GM12878 (cell line): Measurements from ENCODE around the gene C1QBP. TPM values are rescaled to one million over a fixed set of nuclear protein-coding genes. Genes with fewer than 3 reads are reported as not detected.

Experiments
- BMI1 ChIP-seq: fragments of 450-650 bp; IDR thresholded peaks from 2 replicates; pipeline ENCODE4 v1.6.1; 2016; ENCODE audit warnings: mild to moderate bottlenecking, moderate library complexity, borderline replicate concordance
- CBX5 ChIP-seq: sonication (generic); IDR thresholded peaks from 2 replicates; pipeline ENCODE4 v1.6.1; 2016; ENCODE audit warnings: low read depth, moderate library complexity, mild to moderate bottlenecking, inconsistent platforms
- CTCF ChIP-seq, 3 experiments: IDR thresholded peaks in 2 of 3; conservative IDR thresholded peaks in 1 of 3; 2 replicates each; pipeline ENCODE4 v1.5.1; 2011; ENCODE audit warnings: low read depth in 3 of 3, low read length in 3 of 3, mild to moderate bottlenecking in 3 of 3, control low read depth in 2 of 3, moderate library complexity in 2 of 3, inconsistent platforms in 1 of 3, mixed read lengths in 1 of 3; ENCODE audit not compliant: control insufficient read depth in 2 of 3, insufficient read depth in 1 of 3; ENCODE audit errors: extremely low read depth in 1 of 3
- HDGF ChIP-seq: fragments of 450-650 bp; IDR thresholded peaks from 2 replicates; pipeline ENCODE4 v1.6.1; 2016; ENCODE audit warnings: antibody characterized with exemption
- IKZF1 ChIP-seq: fragments of 450-650 bp; conservative IDR thresholded peaks from 2 replicates; pipeline ENCODE4 v1.6.1; 2017; ENCODE audit warnings: antibody characterized with exemption, mild to moderate bottlenecking
- IKZF2 ChIP-seq, 2 experiments: fragments of 450-650 bp; IDR thresholded peaks; 2 replicates each; pipeline ENCODE4 v1.6.1; 2017; ENCODE audit warnings: mild to moderate bottlenecking in 2 of 2, moderate library complexity in 2 of 2
- IRF5 ChIP-seq: fragments of 450-650 bp; IDR thresholded peaks from 2 replicates; pipeline ENCODE4 v1.6.1; 2017; ENCODE audit warnings: borderline replicate concordance
- KAT2A ChIP-seq: conservative IDR thresholded peaks from 2 replicates; pipeline ENCODE4 v1.6.1; 2011; ENCODE audit warnings: low read depth, low read length; ENCODE audit not compliant: control insufficient read depth
- KDM1A ChIP-seq: fragments of 200-600 bp; sonication (generic); IDR thresholded peaks from 2 replicates; pipeline ENCODE4 v1.6.1; 2016; ENCODE audit warnings: borderline replicate concordance
- MEF2A ChIP-seq: IDR thresholded peaks from 2 replicates; pipeline ENCODE4 v1.6.1; 2011; ENCODE audit warnings: low read depth, mild to moderate bottlenecking, low read length, moderate library complexity; ENCODE audit not compliant: insufficient read depth
- MXI1 ChIP-seq: fragments of 150-350 bp; IDR thresholded peaks from 2 replicates; pipeline ENCODE4 v1.6.1; 2011; ENCODE audit warnings: low read depth, mild to moderate bottlenecking, inconsistent platforms, low read length, improper control_type of control experiment
- NFXL1 ChIP-seq: fragments of 450-650 bp; IDR thresholded peaks from 2 replicates; pipeline ENCODE4 v1.6.1; 2017; ENCODE audit warnings: antibody characterized with exemption, mild to moderate bottlenecking, borderline replicate concordance
- NR2C1 ChIP-seq: fragments of 450-650 bp; IDR thresholded peaks from 2 replicates; pipeline ENCODE4 v1.6.1; 2017; ENCODE audit warnings: antibody characterized with exemption, mild to moderate bottlenecking, moderate library complexity
- PAX8 ChIP-seq: fragments of 450-650 bp; IDR thresholded peaks from 2 replicates; pipeline ENCODE4 v1.6.1; 2017; ENCODE audit warnings: mild to moderate bottlenecking, moderate library complexity
- PBX3 ChIP-seq: IDR thresholded peaks from 2 replicates; pipeline ENCODE4 v1.6.1; 2011; ENCODE audit warnings: mild to moderate bottlenecking, low read depth, low read length, moderate library complexity; ENCODE audit not compliant: insufficient replicate concordance
- SPI1 ChIP-seq: IDR thresholded peaks from 2 replicates; pipeline ENCODE4 v1.6.1; 2011; ENCODE audit warnings: low read depth, mild to moderate bottlenecking, low read length, moderate library complexity, borderline replicate concordance; ENCODE audit not compliant: insufficient read depth
- SUPT20H ChIP-seq: IDR thresholded peaks from 2 replicates; pipeline ENCODE4 v1.6.1; 2011; ENCODE audit warnings: low read depth, mild to moderate bottlenecking, low read length, moderate library complexity, borderline replicate concordance; ENCODE audit not compliant: control insufficient read depth
- USF2 ChIP-seq: IDR thresholded peaks from 2 replicates; pipeline ENCODE4 v1.6.1; 2011; ENCODE audit warnings: low read depth, low read length, improper control_type of control experiment, borderline replicate concordance
- ZNF217 ChIP-seq: fragments of 450-650 bp; IDR thresholded peaks from 2 replicates; pipeline ENCODE4 v1.6.1; 2017; ENCODE audit warnings: antibody characterized with exemption, mild to moderate bottlenecking
- ZNF687 ChIP-seq: fragments of 450-650 bp; IDR thresholded peaks from 2 replicates; pipeline ENCODE4 v1.6.1; 2017; ENCODE audit warnings: mild to moderate bottlenecking, moderate library complexity
- polyA plus RNA-seq, 11 experiments: library from polyadenylated mRNA; depleted of rRNA in 4 of 11; unstranded in 6 of 11; stranded (reverse) in 5 of 11; fragments of >200 nt; fragmentation: Nextera tagmentation in 4 of 11; fragmentation: Illumina TruSeq in 1 of 11; extraction: Ambion mirVana in 4 of 11; extraction: Trizol in 1 of 11; gene quantifications; 1 replicate in 1 of 11; 2 replicates in 10 of 11; pipeline versions ENCODE4 v1.2.1 to v1.2.3, GENCODE V29; 2011 to 2016; ENCODE audit warnings: inconsistent platforms in 2 of 11, missing spikeins in 2 of 11, low read depth in 1 of 11
- total RNA-seq, 4 experiments: library from RNA; depleted of rRNA in 3 of 4; stranded (reverse); fragments of >200 nt in 3 of 4; fragmentation: Illumina TruSeq in 1 of 4; extraction: Trizol in 1 of 4; gene quantifications; 2 replicates each; pipeline versions ENCODE4 v1.2.1 to v1.2.3, GENCODE V29; 2013 to 2021

C1QBP gene
- total and polyA plus RNA-seq, 10 of the 15 experiments (the other 5 are each of a cell fraction or from before 2014, with no cell fraction given): 124 to 989 (median 429) TPM

GRCh38 chr17:5419959-5420653 is 18.8 kb downstream of the C1QBP start, which contains the start of gene RPAIN (continued):
- TF ChIP-seq IRF5: no peak
- TF ChIP-seq KDM1A: no peak
- no peak for TF ChIP-seq CTCF (IDR thresholded peaks at IDR 0.05 in 2 of 3, conservative IDR thresholded peaks at IDR 0.05 in 1 of 3; ENCODE audit: control insufficient read depth in 2 of 3, extremely low read depth in 1 of 3, insufficient read depth in 1 of 3, low read depth in 3 of 3, low read length in 3 of 3)
- peak; percentile 59 to 62; a peak in 2 of 4 replicates for TF ChIP-seq IKZF2 (IDR thresholded peaks at IDR 0.05)
- TF ChIP-seq KAT2A: no peak
- no peak for TF ChIP-seq CBX5
- TF ChIP-seq IKZF1: peak; percentile 83
- TF ChIP-seq PBX3: no peak
- peak; percentile 99 for TF ChIP-seq MXI1
- TF ChIP-seq ZNF687: no peak; the same call in none of the 2 replicates
- no peak for TF ChIP-seq ZNF217
- TF ChIP-seq USF2: no peak; the same call in 1 of the 2 replicates
- no peak for TF ChIP-seq SPI1
- no peak for TF ChIP-seq SUPT20H
- no peak for TF ChIP-seq HDGF
- no peak for TF ChIP-seq PAX8
- TF ChIP-seq NFXL1: no peak
- TF ChIP-seq MEF2A: no peak
- no peak for TF ChIP-seq NR2C1
- no peak for TF ChIP-seq BMI1
